ENCODE measurements around the gene MS4A2. TPM values are rescaled to one million over a fixed set of nuclear protein-coding genes. Genes with fewer than 3 reads are reported as not detected.
"Not testable (repeated sequence)": the region's sequence is repeated elsewhere in the genome, so short reads cannot be mapped to it uniquely, and the experiment has no call there.

MS4A2 gene
- total and polyA plus RNA-seq, 2 experiments from 2014 or later: not detected

GRCh38 chr11:60128866-60129265 is 40.4 kb downstream of the MS4A2 start:
- not testable (repeated sequence) for H3K36me3 Mint-ChIP-seq (ENCODE audit: low read depth); H3K36me3 ChIP-seq (ENCODE audit: insufficient read depth); DNase-seq (ENCODE audit: low spot score); H3K27me3 ChIP-seq (ENCODE audit: insufficient read depth); H3K79me2 ChIP-seq (replicated peaks; ENCODE audit: insufficient read depth); H3K4me3 ChIP-seq; H3K27ac ChIP-seq (ENCODE audit: low read depth); H3K27ac Mint-ChIP-seq; H2AFZ ChIP-seq; H3K4me2 ChIP-seq; H3K27me3 Mint-ChIP-seq (ENCODE audit: insufficient read depth, low read depth, poor library complexity); H4K20me1 ChIP-seq (replicated peaks; ENCODE audit: insufficient read depth); H3F3A ChIP-seq (replicated peaks; ENCODE audit: low read depth); ATAC-seq; H3K9me2 ChIP-seq (ENCODE audit: insufficient read depth); H3K4me3 Mint-ChIP-seq
- Mint-ChIP-seq H3K9me3 (peaks cover 14% of the 10 kb centered on the region), H3K4me1 (peaks cover 15% of the 10 kb centered on the region)
- peaks cover 17% of the 10 kb centered on the region for H3K4me1 ChIP-seq (ENCODE audit: insufficient read depth)

DNA sequence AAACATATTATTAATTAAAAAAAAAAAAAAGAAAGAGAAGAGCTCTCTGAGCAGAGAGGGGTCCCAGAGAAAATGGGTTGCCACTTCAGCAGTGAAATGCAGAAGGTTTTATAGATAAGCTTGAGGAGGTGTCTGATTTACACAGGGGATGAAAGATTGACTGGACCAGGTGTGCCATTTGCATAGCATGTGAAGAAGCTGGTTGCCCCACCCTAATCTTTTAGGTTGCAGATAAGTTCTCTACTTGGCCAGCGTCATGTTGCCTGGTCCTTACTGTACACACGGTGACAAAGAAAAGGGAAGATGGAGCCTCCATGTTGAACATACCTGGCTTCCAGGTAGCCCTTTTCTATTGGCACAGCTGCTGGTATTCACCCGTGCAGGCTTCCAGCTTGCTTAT is 41.4 kb downstream of the MS4A2 start:
- H3K4me1 Mint-ChIP-seq: peaks cover 5% of the 10 kb centered on the region; the same call in 2 of the 3 replicates
- H3K27ac ChIP-seq (ENCODE audit: low read depth): no peak overlapping the region
- peaks cover 8% of the 10 kb centered on the region; the same call in 1 of the 2 replicates for H3K4me1 ChIP-seq (ENCODE audit: insufficient read depth)
- no peak overlapping the region for H3K4me3 Mint-ChIP-seq
- no peak overlapping the region for H2AFZ ChIP-seq
- peaks cover 18% of the 10 kb centered on the region for H3K36me3 Mint-ChIP-seq (ENCODE audit: low read depth)
- H3K4me3 ChIP-seq: no peak overlapping the region
- H4K20me1 ChIP-seq (replicated peaks; ENCODE audit: insufficient read depth): no peaks in the 10 kb centered on the region
- DNase-seq (ENCODE audit: low spot score) (no peak), ATAC-seq (no peak)
- no peaks in the 10 kb centered on the region for H3F3A ChIP-seq (replicated peaks; ENCODE audit: low read depth)
- H3K27me3 ChIP-seq (ENCODE audit: insufficient read depth): no peaks in the 10 kb centered on the region
- no peaks in the 10 kb centered on the region for H3K36me3 ChIP-seq (ENCODE audit: insufficient read depth)
- no peaks in the 10 kb centered on the region for H3K79me2 ChIP-seq (replicated peaks; ENCODE audit: insufficient read depth)
- no peak overlapping the region for H3K4me2 ChIP-seq
- no peak overlapping the region for H3K27ac Mint-ChIP-seq
- H3K9me3 Mint-ChIP-seq: peaks cover 23% of the 10 kb centered on the region
- 0 out of 2 replicates have a peak, but pooled peaks cover 3% of the 10 kb centered on the region for H3K9me2 ChIP-seq (ENCODE audit: insufficient read depth)
- H3K27me3 Mint-ChIP-seq (ENCODE audit: insufficient read depth, low read depth, poor library complexity): no peaks in the 10 kb centered on the region
- TF ChIP-seq EZH2 (IDR thresholded peaks at IDR 0.05; ENCODE audit: low read depth, unreplicated experiment) (no peak), EZH2phosphoT487 (IDR thresholded peaks at IDR 0.05; ENCODE audit: unreplicated experiment) (no peak), POLR2AphosphoS5 (IDR thresholded peaks at IDR 0.05; ENCODE audit: low read depth) (no peak), STAT1 (IDR thresholded peaks at IDR 0.05; ENCODE audit: unreplicated experiment) (no peak), NANOG (IDR thresholded peaks at IDR 0.05; ENCODE audit: borderline replicate concordance) (no peak), CREB1 (CRISPR knock-in tag; IDR thresholded peaks at IDR 0.05; ENCODE audit: low read depth) (no peak), CTCF (conservative IDR thresholded peaks at IDR 0.05; ENCODE audit: low read depth in 2 of 2) (no peak), ZNF114 (CRISPR knock-in tag; IDR thresholded peaks at IDR 0.05) (no peak), ZNF331 (CRISPR knock-in tag; IDR thresholded peaks at IDR 0.05; ENCODE audit: low read depth) (no peak), ETS1 (IDR thresholded peaks at IDR 0.05) (no peak)
- TF ChIP-seq, protein P1, sequence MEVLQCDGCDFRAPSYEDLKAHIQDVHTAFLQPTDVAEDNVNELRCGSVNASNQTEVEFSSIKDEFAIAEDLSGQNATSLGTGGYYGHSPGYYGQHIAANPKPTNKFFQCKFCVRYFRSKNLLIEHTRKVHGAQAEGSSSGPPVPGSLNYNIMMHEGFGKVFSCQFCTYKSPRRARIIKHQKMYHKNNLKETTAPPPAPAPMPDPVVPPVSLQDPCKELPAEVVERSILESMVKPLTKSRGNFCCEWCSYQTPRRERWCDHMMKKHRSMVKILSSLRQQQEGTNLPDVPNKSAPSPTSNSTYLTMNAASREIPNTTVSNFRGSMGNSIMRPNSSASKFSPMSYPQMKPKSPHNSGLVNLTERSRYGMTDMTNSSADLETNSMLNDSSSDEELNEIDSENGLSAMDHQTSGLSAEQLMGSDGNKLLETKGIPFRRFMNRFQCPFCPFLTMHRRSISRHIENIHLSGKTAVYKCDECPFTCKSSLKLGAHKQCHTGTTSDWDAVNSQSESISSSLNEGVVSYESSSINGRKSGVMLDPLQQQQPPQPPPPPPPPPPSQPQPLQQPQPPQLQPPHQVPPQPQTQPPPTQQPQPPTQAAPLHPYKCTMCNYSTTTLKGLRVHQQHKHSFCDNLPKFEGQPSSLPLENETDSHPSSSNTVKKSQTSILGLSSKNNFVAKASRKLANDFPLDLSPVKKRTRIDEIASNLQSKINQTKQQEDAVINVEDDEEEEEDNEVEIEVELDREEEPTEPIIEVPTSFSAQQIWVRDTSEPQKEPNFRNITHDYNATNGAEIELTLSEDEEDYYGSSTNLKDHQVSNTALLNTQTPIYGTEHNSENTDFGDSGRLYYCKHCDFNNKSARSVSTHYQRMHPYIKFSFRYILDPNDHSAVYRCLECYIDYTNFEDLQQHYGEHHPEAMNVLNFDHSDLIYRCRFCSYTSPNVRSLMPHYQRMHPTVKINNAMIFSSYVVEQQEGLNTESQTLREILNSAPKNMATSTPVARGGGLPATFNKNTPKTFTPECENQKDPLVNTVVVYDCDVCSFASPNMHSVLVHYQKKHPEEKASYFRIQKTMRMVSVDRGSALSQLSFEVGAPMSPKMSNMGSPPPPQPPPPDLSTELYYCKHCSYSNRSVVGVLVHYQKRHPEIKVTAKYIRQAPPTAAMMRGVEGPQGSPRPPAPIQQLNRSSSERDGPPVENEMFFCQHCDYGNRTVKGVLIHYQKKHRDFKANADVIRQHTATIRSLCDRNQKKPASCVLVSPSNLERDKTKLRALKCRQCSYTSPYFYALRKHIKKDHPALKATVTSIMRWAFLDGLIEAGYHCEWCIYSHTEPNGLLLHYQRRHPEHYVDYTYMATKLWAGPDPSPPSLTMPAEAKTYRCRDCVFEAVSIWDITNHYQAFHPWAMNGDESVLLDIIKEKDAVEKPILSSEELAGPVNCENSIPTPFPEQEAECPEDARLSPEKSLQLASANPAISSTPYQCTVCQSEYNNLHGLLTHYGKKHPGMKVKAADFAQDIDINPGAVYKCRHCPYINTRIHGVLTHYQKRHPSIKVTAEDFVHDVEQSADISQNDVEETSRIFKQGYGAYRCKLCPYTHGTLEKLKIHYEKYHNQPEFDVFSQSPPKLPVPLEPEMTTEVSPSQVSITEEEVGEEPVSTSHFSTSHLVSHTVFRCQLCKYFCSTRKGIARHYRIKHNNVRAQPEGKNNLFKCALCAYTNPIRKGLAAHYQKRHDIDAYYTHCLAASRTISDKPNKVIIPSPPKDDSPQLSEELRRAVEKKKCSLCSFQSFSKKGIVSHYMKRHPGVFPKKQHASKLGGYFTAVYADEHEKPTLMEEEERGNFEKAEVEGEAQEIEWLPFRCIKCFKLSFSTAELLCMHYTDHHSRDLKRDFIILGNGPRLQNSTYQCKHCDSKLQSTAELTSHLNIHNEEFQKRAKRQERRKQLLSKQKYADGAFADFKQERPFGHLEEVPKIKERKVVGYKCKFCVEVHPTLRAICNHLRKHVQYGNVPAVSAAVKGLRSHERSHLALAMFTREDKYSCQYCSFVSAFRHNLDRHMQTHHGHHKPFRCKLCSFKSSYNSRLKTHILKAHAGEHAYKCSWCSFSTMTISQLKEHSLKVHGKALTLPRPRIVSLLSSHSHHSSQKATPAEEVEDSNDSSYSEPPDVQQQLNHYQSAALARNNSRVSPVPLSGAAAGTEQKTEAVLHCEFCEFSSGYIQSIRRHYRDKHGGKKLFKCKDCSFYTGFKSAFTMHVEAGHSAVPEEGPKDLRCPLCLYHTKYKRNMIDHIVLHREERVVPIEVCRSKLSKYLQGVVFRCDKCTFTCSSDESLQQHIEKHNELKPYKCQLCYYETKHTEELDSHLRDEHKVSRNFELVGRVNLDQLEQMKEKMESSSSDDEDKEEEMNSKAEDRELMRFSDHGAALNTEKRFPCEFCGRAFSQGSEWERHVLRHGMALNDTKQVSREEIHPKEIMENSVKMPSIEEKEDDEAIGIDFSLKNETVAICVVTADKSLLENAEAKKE (CRISPR knock-in tag; IDR thresholded peaks at IDR 0.05): no peak

Data from GM23338 (cell line).